ENCODE data around the gene IRF2. TPM values are rescaled to one million over a fixed set of nuclear protein-coding genes. Genes with fewer than 3 reads are reported as not detected.

Gene IRF2
- total RNA-seq, 2 donors from 2014 or later: 17.3 to 24.6 TPM

- H3K36me3 ChIP-seq (ENCODE audit: control insufficient read depth, insufficient read depth, low read length): no peaks in the 10 kb centered on the region
- Mint-ChIP-seq H3K36me3 (ENCODE audit: low read depth) (no peaks in the 10 kb centered on the region), H3K4me1 (peaks cover 29% of the 10 kb centered on the region), H3K27ac (peak overlapping the region; percentile 80), H3K9me3 (no peaks in the 10 kb centered on the region), H3K27me3 (ENCODE audit: insufficient read depth) (no peaks in the 10 kb centered on the region), H3K4me3 (peak overlapping the region; percentile 83)
- peaks cover 5% of the 10 kb centered on the region for H3K4me1 ChIP-seq (ENCODE audit: control insufficient read depth, insufficient read depth, low read length)
- no peaks in the 10 kb centered on the region for H3K27me3 ChIP-seq (ENCODE audit: control insufficient read depth, insufficient read depth, low read length, poor library complexity, severe bottlenecking)
- H3K27ac ChIP-seq (ENCODE audit: low read depth, low read length): no peak overlapping the region
- H3K9me3 ChIP-seq (ENCODE audit: control insufficient read depth, low read length): no peaks in the 10 kb centered on the region
- 45 to 70% methylated on average over 5 to 13 of the region's 13 CpGs for WGBS, 2 experiments (ENCODE audit: insufficient coverage in 1 of 2, insufficient read length in 1 of 2)
- TF ChIP-seq CTCF (conservative IDR thresholded peaks at IDR 0.05): no peak
- H3K9ac ChIP-seq (ENCODE audit: extremely low read depth, low read length, poor library complexity, severe bottlenecking): peak overlapping the region; percentile 66
- peak; percentile 59 for DNase-seq
- H3K4me3 ChIP-seq (ENCODE audit: low read length): peak overlapping the region; percentile 90
These were observed 2.3 kb downstream of the IRF2 start for GRCh38 chr4:184471881-184472613.

- Histone ChIP-seq H3K9ac (ENCODE audit: extremely low read depth, low read length, poor library complexity, severe bottlenecking) (no peak overlapping the region), H3K27ac (ENCODE audit: low read depth, low read length) (no peak overlapping the region), H3K4me1 (ENCODE audit: control insufficient read depth, insufficient read depth, low read length) (peaks cover 5% of the 10 kb centered on the region), H3K4me3 (ENCODE audit: low read length) (no peak overlapping the region), H3K36me3 (ENCODE audit: control insufficient read depth, insufficient read depth, low read length) (no peaks in the 10 kb centered on the region), H3K9me3 (ENCODE audit: control insufficient read depth, low read length) (no peaks in the 10 kb centered on the region), H3K27me3 (ENCODE audit: control insufficient read depth, insufficient read depth, low read length, poor library complexity, severe bottlenecking) (no peaks in the 10 kb centered on the region)
- no peaks in the 10 kb centered on the region for H3K36me3 Mint-ChIP-seq (ENCODE audit: low read depth)
- H3K27ac Mint-ChIP-seq: no peak overlapping the region
- no peak for TF ChIP-seq CTCF (conservative IDR thresholded peaks at IDR 0.05)
- WGBS, 2 experiments (ENCODE audit: insufficient coverage in 1 of 2, insufficient read length in 1 of 2): 100% methylated on average over 1 of the region's 2 CpGs
- peaks cover 21% of the 10 kb centered on the region for H3K4me1 Mint-ChIP-seq
- no peaks in the 10 kb centered on the region for H3K9me3 Mint-ChIP-seq
- no peak overlapping the region for H3K4me3 Mint-ChIP-seq
- DNase-seq: no peak
- no peaks in the 10 kb centered on the region for H3K27me3 Mint-ChIP-seq (ENCODE audit: insufficient read depth)
These were observed 3.6 kb downstream of the IRF2 start for GRCh38 chr4:184470785-184471110.

GRCh38 chr4:184466634-184467033, 7.7 kb downstream of the IRF2 start:
- no peak for TF ChIP-seq CTCF (conservative IDR thresholded peaks at IDR 0.05)
- Histone ChIP-seq H3K27me3 (ENCODE audit: control insufficient read depth, insufficient read depth, low read length, poor library complexity, severe bottlenecking) (no peaks in the 10 kb centered on the region), H3K9me3 (ENCODE audit: control insufficient read depth, low read length) (no peaks in the 10 kb centered on the region), H3K27ac (ENCODE audit: low read depth, low read length) (no peak overlapping the region), H3K9ac (ENCODE audit: extremely low read depth, low read length, poor library complexity, severe bottlenecking) (no peak overlapping the region), H3K4me1 (ENCODE audit: control insufficient read depth, insufficient read depth, low read length) (peaks cover 7% of the 10 kb centered on the region), H3K4me3 (ENCODE audit: low read length) (no peak overlapping the region), H3K36me3 (ENCODE audit: control insufficient read depth, insufficient read depth, low read length) (no peaks in the 10 kb centered on the region)
- 88 to 100% methylated on average over 2 of the region's 2 CpGs for WGBS, 2 experiments (ENCODE audit: insufficient coverage in 1 of 2, insufficient read length in 1 of 2)
- H3K9me3 Mint-ChIP-seq: no peaks in the 10 kb centered on the region
- no peaks in the 10 kb centered on the region for H3K36me3 Mint-ChIP-seq (ENCODE audit: low read depth)
- peaks cover 25% of the 10 kb centered on the region for H3K4me1 Mint-ChIP-seq
- no peaks in the 10 kb centered on the region for H3K27me3 Mint-ChIP-seq (ENCODE audit: insufficient read depth)
- H3K27ac Mint-ChIP-seq: no peak overlapping the region
- no peak for DNase-seq
- H3K4me3 Mint-ChIP-seq: no peak overlapping the region

Measured in endodermal cell (in vitro differentiated cells).